Gastrocnemius medialis (tissue), 4 donors: ENCODE data around the gene SPRN. TPM values are rescaled to one million over a fixed set of nuclear protein-coding genes. Genes with fewer than 3 reads are reported as not detected.
A peak's percentile ranks its signal among the peaks of the same experiment; 100 is the strongest.

Source experiments
- ATAC-seq, 2 donors: fragments of 150-250 bp; one replicate each; pipeline ENCODE4 v1.9.1; 2016
- DNase-seq, 2 donors: peaks; one replicate each; pipeline ENCODE4 v3.0.0-alpha.2; 2019
- H3K27ac ChIP-seq, 4 donors: fragments of 200-600 bp; sonication (generic); 1 replicate in 1 of 4; 2 replicates in 3 of 4; pipeline ENCODE4 v1.5.1; 2016 to 2018; ENCODE audit warnings: mild to moderate bottlenecking in 2 of 4, moderate library complexity in 1 of 4
- H3K27me3 ChIP-seq, 3 donors: fragments of 200-600 bp; sonication (generic) in 2 of 3; 1 replicate in 1 of 3; 2 replicates in 2 of 3; pipeline versions ENCODE4 v1.5.1 to v1.6.0; 2016 to 2019; ENCODE audit warnings: mild to moderate bottlenecking in 1 of 3, moderate library complexity in 1 of 3
- H3K36me3 ChIP-seq, 2 donors: fragments of 200-600 bp; sonication (generic) in 1 of 2; one replicate each; pipeline ENCODE4 v1.5.1; 2017 to 2018
- H3K4me1 ChIP-seq, 2 donors: fragments of 200-600 bp; sonication (generic) in 1 of 2; one replicate each; pipeline ENCODE4 v1.5.1; 2016 to 2017; ENCODE audit warnings: mild to moderate bottlenecking in 2 of 2
- H3K4me3 ChIP-seq, 4 donors: fragments of 200-600 bp; sonication (generic) in 3 of 4; 1 replicate in 1 of 4; 2 replicates in 3 of 4; pipeline ENCODE4 v1.5.1; 2016 to 2019; ENCODE audit warnings: mild to moderate bottlenecking in 2 of 4
- H3K9me3 ChIP-seq, 3 donors: fragments of 200-600 bp; sonication (generic) in 2 of 3; 1 replicate in 1 of 3; 2 replicates in 2 of 3; pipeline ENCODE4 v1.5.1; 2016 to 2019
- CTCF ChIP-seq, 5 experiments: fragments of 450-650 bp in 3 of 5; fragments of 200-600 bp in 2 of 5; sonication (generic) in 2 of 5; IDR thresholded peaks in 4 of 5; conservative IDR thresholded peaks in 1 of 5; 1 replicate in 4 of 5; 2 replicates in 1 of 5; pipeline ENCODE4 v1.5.1; 2016 to 2019; ENCODE audit warnings: antibody characterized with exemption in 5 of 5, mild to moderate bottlenecking in 3 of 5, moderate library complexity in 3 of 5
- POLR2A ChIP-seq, 2 donors: fragments of 450-650 bp; IDR thresholded peaks; one replicate each; pipeline ENCODE4 v1.6.1; 2017; ENCODE audit warnings: antibody characterized with exemption in 2 of 2, mild to moderate bottlenecking in 2 of 2, moderate library complexity in 2 of 2
- in situ Hi-C, 4 donors: fragments of 200-750 bp; cut with MboI; loops; one replicate each; pipeline versions ENCODE4 v1.15.0 to v1.8.0; 2017; ENCODE audit warnings: low sequenced_read_pairs in 4 of 4
- intact Hi-C: fragments of 100-400 bp; cut with DNase I; formaldehyde crosslinking; loops from one replicate; pipeline ENCODE4 v1.15.1; 2023; ENCODE audit warnings: low total_unique reads
- total RNA-seq, 4 donors: library from RNA; depleted of rRNA; stranded (reverse); fragments of >200 nt; gene quantifications; one replicate each; pipeline versions ENCODE4 v1.1.0 to v1.2.3, GENCODE V29; 2016

The SPRN gene
- total RNA-seq, 4 donors from 2014 or later, result not detected

GRCh38 chr10:133448120-133448519 lies 23.7 kb upstream of the SPRN start:
- no peak overlapping the region for H3K27ac ChIP-seq
- no peaks in the 10 kb centered on the region for H3K4me1 ChIP-seq
- ATAC-seq (no peak), DNase-seq (no peak)
- peaks cover 0 to 15% (median 0%) of the 10 kb centered on the region in 3 donors for H3K9me3 ChIP-seq
- H3K4me3 ChIP-seq, result no peak overlapping the region
- TF ChIP-seq POLR2A (IDR thresholded peaks at IDR 0.05) (no peak), CTCF (IDR thresholded peaks at IDR 0.05 in 4 of 5, conservative IDR thresholded peaks at IDR 0.05 in 1 of 5) (no peak)
- peaks cover 0 to 3% of the 10 kb centered on the region in 2 donors for H3K36me3 ChIP-seq
- in situ Hi-C loops (no loop called here), intact Hi-C loops (no loop called here)
- no peaks in the 10 kb centered on the region for H3K27me3 ChIP-seq

- in situ Hi-C loops, result no loop called here
These were observed 22.6 kb upstream of the SPRN start for GRCh38 chr10:133446979-133447378.

GRCh38 chr10:133445751-133446708 lies 21.6 kb upstream of the SPRN start:
- Histone ChIP-seq H3K27ac (no peak overlapping the region), H3K9me3 (peaks cover 0 to 15% (median 0%) of the 10 kb centered on the region in 3 donors), H3K36me3 (peaks cover 0 to 3% of the 10 kb centered on the region in 2 donors), H3K27me3 (no peaks in the 10 kb centered on the region), H3K4me3 (no peak overlapping the region), H3K4me1 (no peaks in the 10 kb centered on the region)
- peak in 1 of 2 donors; percentile 5 for DNase-seq
- intact Hi-C loops (no loop called here), in situ Hi-C loops (no loop called here)
- ATAC-seq, result no peak
- TF ChIP-seq POLR2A (IDR thresholded peaks at IDR 0.05) (no peak), CTCF (IDR thresholded peaks at IDR 0.05 in 4 of 5, conservative IDR thresholded peaks at IDR 0.05 in 1 of 5) (no peak)

More at GRCh38 chr10:133446979-133447378, 22.6 kb upstream of the SPRN start:
- Histone ChIP-seq H3K27ac (no peak overlapping the region), H3K27me3 (no peaks in the 10 kb centered on the region), H3K36me3 (peaks cover 0 to 3% of the 10 kb centered on the region in 2 donors), H3K4me1 (no peaks in the 10 kb centered on the region), H3K4me3 (no peak overlapping the region), H3K9me3 (peaks cover 0 to 15% (median 0%) of the 10 kb centered on the region in 3 donors)
- ATAC-seq, result no peak
- no peak for DNase-seq
- intact Hi-C loops, result no loop called here
- TF ChIP-seq POLR2A (IDR thresholded peaks at IDR 0.05), result no peak
- no peak for TF ChIP-seq CTCF (IDR thresholded peaks at IDR 0.05 in 4 of 5, conservative IDR thresholded peaks at IDR 0.05 in 1 of 5)

- no peak overlapping the region for H3K27ac ChIP-seq
- H3K4me3 ChIP-seq, result no peak overlapping the region
- in situ Hi-C loops (no loop called here), intact Hi-C loops (no loop called here)
- peaks cover 0 to 15% (median 0%) of the 10 kb centered on the region in 3 donors for H3K9me3 ChIP-seq
- peaks cover 0 to 3% of the 10 kb centered on the region in 2 donors for H3K36me3 ChIP-seq
- H3K4me1 ChIP-seq, result no peaks in the 10 kb centered on the region
- H3K27me3 ChIP-seq, result no peaks in the 10 kb centered on the region
- TF ChIP-seq CTCF (IDR thresholded peaks at IDR 0.05 in 4 of 5, conservative IDR thresholded peaks at IDR 0.05 in 1 of 5), result no peak
- no peak for TF ChIP-seq POLR2A (IDR thresholded peaks at IDR 0.05)
- ATAC-seq, result no peak
- DNase-seq, result peak in 1 of 2 donors; percentile 6
These were observed 20.9 kb upstream of the SPRN start for GRCh38 chr10:133445268-133445732.
